Activated CD8-positive, alpha-beta memory T cell treated with anti-CD3 and anti-CD28 coated beads for 24 hours (primary cell): ENCODE results near the gene SIAE.
A peak's percentile ranks its signal among the peaks of the same experiment; 100 is the strongest.

Experiments
- DNase-seq: peaks from one replicate; pipeline ENCODE4 v3.0.0-alpha.2; 2020

The SIAE gene

DNA sequence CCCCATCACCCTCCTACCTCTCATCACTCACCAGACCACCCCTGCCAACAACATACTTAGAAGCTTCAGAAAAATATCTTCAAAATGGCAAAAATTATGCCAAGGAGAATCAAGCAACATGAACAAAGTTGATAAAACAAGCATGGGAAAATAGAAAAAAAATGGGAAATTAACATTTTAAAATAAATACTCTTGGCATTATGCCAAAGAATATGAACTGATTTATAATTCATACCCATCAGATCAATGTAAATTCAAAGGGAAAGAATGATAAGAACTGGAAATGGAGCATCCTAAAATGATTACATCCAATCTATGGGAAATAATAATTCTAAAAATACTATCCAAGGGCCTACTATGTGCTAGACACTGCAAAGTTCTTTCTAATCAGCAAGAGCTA lies 12.0 kb downstream of the SIAE start:
- no peak for DNase-seq

DNA sequence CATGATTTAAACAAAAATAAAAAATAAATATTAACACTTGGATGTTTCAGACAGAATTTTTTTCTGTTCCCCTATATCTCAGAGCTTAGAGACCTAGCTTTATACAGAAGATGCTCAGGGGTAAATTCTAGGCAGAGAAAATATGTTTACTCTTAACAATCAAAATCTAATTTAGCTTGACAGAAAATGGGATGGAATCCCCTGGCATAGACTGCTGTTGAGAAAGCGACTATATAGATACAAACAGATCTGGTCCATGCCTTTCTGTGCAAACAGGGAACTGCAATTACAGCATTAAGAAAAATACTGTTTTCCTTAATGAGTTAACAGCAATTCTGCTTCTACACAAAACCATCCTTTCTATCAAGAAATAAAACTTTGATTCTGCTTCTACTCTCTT lies 14.6 kb downstream of the SIAE start:
- no peak for DNase-seq

DNA sequence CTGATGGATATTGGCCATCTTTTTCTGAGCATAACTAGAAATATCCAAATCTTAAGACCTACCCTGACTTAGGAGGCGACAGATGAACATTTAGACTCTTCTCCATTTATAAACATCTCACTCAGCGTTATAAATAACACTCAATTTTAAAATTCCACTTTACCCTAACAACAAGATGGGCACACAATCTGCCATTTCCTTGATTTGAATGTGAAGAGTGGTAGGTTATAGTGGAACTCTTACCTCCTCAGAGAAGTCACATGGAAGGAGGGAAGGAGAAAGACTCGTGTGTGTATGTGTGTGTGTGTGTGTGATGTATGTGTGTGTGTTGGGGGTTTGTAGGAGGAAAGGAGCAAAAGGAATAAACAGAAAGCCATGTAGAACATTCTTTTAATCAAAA lies 15.0 kb downstream of the SIAE start:
- DNase-seq = no peak

DNA sequence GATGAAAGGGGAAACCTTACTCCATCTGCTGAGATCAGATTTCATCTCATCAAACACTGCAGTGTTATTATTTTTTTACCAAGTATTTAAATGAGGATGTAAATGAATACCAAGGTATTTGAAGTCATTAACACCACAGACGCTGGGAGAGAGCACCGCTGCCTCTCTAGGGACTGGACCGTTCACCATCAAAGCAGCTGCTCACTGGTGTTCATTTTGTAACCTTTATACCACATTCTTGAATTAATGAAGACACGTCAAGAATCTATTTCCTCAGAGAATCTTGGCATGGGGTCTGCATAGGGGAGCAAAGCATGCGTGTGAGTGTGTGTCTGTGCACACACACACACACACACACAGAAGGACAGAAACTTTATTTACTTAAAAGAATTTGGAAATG lies 15.6 kb downstream of the SIAE start:
- no peak for DNase-seq

DNA sequence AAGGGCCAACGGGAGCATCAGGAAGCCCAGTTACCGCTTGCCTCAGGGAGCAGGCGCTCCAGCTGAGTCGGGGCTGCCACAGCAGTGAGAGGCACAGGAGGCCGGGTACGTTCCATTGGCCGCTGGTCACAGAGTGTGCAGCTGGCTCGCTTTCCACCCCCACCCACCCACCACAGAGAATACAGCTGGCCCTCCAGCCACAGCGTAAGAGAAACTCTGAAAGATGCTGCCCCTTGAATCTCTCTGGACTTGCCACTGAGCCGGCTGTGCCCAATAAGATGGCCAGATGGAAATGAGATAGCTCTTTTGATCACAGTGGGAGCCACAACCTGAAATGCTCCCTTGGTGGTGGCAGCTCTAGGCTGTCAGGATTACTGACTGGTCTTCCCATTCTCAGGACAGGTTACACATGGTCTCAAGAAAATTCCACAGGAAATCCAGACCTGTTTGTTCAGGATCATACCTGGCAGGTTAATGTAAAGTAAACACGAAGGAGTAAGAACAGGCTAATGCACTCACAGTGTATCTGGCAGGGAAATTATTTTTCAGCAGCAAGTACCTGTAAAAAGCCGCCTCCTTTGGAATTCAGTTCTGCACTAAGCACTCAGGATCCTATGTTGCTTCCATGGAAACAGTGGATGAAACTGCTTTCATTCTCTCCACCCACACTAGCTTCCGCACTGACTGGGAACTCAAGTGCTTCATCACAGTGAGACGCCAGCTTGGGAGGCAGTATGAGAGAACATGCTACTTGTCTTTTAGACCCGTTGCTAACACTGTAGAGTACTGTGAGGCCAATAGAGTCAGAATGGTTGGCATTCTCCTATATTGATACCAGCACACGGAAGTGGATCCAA lies 16.5 kb downstream of the SIAE start:
- no peak for DNase-seq

DNA sequence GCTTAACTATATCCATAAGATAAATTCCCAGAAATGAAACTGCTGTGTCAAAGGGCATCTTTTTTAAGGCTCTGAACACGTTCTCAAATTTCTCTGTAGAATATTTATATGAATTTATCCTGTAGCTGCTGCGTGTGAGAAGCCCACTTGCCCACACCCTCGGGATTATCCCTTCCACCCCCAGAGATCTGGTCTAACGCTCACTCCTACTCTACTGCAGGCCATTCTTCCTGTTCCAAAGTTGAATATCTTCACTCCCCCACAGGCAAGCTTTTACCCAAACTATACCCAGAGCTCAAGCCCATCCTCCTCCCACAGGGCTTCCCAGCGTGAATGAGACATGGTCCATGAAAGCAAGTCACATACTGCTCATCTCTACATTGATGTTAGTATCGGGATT lies 24.9 kb downstream of the SIAE start:
- no peak for DNase-seq

DNA sequence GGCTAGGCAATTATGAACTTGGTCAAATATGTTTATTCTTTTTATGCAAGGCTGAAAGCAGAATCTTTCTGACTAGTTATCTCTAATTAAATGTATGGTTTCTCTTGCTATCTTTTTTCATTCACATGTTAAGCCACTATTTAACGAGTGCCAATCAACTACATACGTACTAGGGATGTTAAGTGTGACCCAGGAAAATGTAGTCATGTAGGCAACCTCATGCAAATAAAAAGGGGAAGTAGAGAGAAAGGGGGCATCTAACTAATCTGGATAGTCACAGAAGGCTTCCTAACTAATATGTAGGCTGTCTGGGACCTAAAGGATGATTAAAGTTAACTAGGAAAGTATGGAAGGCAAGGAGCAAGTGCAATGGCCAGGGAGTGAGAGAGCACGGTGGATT lies 27.4 kb downstream of the SIAE start:
- DNase-seq = no peak

DNA sequence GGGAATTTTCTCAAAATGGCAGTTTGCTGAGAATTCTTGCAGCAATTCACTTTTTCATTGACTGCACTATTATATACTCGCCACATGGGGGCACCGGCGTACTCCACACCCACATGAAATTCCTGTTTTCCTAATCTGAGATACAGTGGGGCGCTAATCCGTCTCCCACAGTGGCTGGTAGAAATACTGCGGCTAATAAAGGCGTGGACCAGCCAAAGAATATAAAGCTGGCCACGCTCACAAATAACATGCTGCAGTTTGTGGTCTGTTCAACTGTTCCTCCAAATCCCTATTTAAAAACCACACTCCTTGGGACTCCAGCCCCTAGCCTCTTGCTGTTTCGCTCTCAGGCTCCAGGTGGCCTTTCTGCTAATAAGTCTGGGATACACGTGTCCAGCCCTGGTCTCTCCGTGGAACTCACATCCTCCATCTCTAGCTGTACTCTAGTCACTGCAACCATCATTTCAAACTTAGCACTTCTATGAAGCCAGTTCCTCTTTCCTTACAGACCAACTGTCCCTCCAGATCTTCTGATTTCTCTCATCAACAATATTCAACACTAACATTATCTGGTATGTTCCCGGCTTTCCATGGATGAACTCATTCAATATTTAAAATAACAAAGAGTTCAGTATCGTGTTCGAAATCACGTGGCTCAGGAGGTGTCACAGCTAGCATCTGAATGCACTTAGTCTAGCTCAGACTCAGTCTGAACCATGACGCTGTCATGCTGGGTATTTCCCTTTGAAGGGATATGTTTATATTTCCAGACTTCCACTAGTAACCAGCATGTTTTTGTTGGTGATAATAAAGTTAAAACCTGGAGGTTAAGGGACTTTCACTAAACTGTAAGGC lies 28.9 kb downstream of the SIAE start:
- DNase-seq = peak; percentile 60

DNA sequence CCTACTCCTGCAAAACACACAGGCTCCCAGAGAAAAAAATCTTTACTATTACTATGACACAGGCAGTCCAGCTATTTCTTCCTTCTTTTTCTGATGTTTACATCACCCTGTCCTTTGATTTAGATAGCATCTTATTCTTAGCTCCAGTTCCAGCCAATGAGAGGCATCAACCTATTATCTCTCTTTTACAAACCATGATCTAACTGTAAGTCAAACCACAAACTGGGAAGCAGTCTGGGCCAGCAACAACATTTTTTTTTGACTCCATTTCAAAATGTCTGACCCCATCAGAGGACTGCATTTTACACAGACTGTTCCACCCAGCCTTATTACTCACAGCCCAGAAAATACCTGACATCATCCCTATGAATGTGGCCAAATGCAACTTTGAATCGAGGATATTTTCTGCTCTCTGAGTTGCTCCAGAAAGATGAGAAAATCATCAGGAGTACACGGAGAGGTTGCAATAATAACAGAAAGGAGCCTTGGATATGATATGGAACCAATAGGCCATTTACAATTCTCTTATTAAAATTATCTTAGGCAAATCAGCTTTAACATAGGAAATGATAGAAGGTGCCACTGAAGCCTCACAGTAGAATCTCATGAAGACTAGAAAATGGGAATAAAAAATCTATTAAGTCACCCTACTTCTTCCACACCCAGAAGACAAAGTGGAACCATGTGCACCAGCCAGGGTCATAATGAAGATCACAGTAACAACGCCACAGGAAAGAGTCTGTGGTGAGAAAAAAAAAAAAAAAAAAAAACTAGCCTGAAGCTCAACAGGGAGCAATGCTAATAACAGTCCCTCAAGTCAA lies 29.7 kb downstream of the SIAE start:
- no peak for DNase-seq

DNA sequence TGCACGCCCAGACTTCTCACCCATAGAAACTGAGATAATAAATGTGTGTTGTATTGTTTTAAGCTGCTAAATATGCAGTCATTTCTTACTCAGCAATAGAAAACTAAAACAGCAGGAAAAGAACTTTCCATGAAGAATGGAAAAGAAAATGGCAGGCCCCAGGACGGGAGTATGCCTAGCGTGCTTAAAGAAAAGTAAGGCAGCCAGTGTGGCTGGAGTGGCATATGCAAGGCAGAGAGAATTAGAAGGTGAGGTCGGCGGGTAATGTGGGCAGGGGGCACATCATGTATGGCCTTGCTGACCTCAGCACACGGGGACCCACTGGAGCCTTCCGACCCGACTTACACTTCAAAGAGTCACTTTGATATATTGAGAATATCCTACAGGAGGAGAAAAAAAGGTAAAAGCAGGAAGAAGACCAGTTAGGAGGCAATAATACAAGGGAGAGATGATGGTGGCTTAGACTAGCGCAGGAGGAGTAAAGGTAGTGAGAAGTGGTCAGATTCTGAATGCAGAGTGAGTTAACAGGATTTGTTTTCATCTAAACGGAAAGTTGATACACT lies 30.4 kb downstream of the SIAE start:
- DNase-seq = no peak

DNA sequence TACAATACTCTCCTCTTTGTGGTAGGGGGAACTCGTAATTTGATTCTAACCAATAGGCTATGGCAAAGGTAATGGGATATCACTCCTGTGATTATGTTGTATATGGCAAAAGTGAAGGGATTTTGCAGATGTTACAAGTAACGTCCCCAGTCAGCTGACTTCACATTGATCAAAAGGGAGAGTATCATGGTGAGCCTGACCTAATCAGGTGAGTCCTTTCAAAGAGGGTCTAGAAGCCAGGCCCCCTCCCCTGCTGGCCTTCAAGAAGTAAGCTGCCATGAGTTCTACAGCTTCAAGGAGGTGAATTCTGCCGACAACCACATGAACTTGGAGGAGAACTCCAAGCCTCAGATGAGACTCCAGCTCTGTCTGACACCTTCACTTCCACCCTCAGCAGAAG lies 30.9 kb downstream of the SIAE start:
- no peak for DNase-seq

DNA sequence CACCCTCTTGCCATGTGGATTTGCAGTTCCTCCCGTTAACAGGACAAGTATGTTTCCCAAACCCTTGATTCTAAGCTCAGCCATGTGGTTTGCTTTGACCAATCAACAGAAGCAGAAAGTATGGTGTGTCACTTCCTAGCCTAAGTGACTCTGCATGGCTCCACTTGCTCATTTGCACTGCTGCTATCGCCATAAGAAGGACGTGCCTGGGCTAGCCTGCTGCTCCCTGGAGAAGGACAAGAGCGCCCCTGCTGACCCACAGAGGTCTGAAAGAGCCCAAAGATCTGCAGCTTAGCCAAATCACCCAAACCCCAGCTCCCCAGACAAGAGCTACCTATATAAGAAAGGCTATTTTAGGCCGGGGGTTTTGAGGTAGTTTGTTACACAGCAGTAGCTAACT lies 32.9 kb downstream of the SIAE start:
- no peak for DNase-seq

DNA sequence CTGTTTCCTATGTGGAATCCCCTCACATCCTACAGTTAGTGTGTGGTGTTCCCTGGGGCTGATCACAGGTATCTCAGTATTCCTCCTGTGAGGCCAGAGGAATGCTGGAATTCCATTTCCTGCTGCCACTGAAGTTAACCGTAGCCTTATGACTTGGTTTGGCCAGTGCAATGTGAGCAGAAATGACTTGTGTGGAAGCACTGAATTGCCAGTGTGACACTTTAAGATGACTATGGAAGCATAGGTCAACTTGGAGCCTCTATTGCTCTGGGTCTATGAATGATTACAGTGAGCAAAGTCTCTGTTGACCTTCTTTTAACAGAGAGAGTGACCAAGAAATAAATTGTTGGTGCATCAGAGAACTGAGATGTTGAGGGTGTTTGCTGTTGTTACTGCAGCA lies 34.4 kb downstream of the SIAE start:
- no peak for DNase-seq

DNA sequence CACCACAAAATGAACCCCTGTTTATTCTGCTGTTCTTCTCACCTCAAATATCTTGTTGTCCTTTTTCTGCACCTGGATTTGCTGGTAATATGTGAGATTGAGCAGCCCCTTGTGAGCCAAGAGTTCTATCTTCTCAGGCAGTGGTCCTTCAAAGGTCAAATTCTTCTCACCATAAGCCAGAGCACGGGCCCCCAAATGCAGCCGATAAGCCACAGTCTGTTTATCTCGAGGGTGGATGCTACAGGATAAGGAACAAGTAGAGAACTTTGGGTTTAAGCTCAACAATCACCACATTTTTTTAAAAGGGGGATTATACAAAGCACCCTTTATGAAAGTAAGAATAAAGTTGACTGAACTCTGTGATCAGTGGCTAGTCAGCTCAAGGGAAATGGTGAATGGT lies 35.0 kb downstream of the SIAE start:
- no peak for DNase-seq

DNA sequence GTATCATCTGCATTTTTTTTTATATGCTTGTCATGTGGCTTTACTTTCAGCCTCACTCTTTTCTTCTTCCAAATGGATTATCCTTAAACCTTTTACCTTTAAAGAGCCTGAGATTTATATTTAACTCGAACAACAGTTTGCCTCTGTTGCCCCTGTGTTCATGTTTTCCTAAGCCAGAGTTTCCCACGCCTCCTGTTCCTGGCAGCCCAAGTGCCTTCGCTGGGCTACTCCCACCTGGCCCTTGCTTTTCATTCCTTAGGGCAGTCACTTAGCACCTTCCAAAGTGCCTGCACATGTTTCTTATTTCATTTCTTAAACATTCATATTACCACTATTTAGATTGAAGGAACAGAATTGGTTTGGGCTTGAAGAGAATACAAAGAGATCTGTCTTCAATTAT lies 37.6 kb downstream of the SIAE start:
- no peak for DNase-seq

DNA sequence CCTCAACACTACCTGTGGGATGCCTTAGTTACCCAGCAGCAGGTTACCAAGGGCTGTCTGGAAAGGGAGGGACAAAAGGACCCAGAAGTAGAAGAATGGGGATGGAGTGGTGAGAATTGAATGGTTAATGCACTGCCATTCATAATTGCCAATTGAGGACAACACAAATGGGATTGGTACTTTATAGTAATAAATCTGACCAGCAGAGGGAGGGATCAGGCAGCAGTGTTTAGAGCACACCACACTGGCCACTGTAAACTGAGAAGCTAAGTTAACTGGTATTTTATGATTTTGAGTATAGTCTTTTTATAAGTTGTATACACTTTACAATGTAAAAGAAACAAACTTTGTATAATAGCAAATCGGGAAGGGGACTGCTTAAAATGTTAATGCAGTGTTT lies 40.2 kb downstream of the SIAE start:
- no peak for DNase-seq

DNA sequence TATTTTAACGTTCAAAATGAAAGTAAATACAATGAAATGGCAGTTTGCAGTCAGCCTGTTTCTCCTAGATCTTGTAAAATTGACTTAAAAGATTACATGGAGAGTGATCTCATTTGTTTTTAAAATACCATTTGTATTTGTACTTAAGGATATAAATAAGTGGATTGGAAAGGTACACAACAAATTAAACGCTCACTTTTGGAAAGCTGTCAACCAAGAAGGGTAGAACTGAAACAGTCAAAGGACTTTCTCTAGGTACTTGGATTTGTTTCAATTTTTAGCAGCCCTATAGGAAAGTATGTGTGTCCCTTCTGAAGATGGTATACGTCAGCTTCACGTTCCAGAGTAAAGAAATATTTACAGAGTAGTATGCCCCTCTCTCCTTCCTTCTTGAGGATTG lies 43.6 kb downstream of the SIAE start:
- DNase-seq = no peak

DNA sequence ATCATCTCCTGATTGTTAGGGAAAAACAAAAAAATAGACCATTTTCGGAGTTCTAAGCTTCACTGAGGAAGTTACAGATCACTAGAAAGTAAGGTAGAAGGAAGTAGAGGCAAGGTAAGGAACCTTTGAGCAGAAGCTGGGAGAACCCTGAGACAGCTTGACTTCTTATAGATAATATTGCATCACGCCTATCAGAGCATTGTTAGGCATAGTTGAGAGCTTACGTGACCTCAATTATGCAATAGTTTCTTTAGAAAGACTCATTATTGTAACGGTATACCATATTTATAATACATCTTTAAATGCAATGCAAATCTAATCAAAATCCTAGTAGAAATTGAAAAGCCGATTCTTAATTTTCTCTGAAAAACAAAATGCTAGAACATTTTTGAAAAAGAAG lies 46.0 kb downstream of the SIAE start:
- no peak for DNase-seq

DNA sequence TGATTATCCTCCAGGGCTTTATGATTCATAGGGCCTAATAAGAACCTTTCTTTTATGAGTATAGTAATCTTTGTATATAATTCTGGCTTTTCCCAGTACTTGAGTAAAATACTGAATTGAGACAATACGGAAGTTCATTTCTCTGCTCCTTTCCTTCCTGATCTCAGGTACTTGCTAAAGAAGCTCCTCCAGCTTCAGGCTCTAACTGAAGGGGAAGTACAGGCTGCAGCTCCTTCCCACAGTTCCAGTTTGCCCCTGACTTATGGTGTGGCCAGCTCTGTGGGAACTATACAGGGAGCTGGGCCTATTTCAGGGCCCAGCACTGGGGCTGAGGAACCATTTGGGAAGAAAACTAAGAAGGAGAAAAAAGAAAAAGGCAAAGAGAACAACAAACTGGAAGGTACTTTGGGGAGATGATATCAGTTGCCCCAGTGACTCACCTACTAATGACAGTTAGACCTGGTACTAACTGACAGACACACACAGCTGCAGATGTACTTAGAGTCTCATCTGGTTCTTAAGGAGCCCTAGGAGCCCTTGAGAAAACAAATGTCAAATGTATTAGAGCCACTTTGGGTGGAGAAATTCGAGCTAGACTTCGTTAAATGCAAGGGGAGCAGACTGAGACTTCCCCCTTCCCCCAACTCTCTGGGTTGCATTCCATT lies 47.9 kb downstream of the SIAE start:
- DNase-seq = no peak

DNA sequence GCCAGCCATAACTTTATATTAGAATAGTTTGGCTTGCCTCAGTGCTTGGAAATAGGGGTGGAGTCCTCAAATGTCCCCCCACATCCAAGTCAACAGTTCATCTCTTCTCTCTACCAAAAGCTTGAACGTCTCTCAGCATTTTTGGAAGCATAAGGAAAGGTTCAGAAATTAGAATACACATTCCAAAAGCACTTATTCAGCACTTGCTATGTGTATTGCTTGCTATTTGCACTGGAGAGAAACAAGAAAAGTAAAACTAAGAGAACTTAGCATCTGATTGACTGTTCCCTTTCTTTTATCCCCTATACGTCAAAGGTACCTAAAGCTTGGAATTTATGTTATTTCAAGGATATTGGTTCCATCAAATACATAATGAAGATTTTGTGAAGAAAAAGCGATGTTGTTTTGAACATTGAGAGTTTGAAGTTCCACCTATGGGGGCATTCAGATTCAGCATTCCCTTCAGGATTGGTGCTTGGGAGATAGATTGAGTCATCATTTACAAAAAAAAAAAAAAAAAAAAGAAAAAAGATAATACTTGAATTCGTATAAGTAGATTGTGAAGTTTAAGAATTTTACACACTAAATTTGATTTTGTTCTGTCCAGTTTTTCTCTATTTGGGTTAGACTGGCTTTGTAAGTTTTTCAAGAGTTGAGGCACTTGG lies 49.5 kb downstream of the SIAE start:
- DNase-seq = no peak

DNA sequence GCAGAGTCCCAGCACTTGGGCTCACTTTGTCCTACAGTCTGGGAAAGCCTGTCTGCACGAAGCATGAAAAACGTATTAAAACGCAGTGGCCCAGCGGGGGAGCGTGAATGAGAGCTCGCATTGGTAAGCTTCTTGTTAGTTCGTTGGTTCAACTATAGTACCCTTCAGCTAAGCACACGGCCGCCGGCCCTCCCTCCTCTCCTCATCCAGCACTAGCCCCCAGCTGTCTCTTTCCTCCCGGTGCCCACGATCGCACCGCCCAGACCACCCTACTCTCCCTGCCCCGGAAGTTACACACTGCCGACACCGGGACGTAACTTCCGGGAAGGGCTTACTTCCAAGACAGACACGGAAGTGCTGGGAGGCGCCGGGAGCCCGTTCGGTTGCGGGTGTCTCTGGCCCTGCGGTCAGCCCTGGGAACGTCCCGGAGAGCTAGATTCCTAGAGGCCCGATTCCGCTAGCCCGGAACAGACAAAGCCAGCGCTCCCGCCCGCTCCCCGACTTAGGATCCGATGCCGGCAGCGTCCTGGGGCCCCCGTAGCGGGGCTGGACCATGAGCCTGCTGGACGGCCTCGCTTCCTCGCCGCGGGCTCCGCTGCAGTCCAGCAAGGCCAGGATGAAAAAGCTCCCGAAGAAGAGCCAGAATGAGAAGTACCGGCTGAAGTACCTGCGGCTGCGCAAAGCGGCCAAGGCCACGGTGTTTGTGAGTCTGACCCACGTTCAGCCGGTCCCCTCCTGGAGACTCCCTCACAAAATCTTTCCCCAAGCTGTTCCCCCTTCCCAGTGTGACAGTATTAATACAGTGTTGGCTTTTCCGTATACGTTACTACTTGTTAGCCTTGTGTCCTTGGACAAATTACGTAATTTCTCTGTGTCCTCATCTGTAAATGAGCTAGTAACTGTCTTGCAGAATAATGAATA lies 50.7 kb downstream of the SIAE start, which contains the start of gene TBRG1:
Gene TBRG1, plus strand, starts transcription at position 334 of the 921 bp plus-strand sequence. Its CDS starts 220 bp downstream, at position 554.
- DNase-seq = peak; percentile 89
